ENCODE measurements around the gene DCTN4.

DNA sequence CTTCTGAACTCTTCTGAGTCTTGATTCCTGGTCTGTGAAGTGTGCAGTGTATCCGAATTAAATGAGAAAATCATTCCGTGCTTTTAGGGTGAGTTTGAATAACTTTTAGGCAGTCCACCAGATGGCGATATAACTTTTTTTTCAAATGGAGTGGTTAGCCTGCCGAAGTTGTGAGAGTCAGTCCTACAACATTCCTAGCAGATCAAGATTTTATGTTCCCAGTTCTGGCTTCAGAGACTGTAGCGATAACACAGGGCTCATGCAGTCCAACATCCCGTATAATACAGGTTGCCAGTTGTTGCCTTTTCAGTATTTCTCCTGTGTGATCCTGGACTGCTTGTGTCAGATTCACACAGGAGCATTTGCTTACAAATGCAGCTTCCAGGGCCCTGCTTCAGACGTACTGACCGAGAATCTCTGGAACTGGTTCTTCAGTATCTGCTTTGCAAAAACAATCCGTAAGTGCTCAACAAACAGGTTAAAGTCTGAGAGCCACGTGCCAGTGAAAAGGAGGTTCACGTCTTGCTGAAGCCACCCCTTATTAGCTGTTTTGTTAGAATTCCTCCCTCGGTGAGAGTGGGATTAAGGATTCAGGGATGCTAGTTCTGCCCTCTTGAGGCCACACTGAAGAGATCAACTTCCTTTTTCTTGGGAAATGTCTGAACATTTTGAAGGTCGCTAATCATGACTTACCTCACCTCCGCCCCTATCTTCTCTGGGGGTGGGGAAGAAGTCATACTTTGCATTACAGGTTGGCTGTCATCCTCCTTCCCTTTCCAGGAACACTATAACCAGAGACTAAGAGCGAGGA, 42.5 kb upstream of the DCTN4 start:
- TF ChIP-seq, protein P1, sequence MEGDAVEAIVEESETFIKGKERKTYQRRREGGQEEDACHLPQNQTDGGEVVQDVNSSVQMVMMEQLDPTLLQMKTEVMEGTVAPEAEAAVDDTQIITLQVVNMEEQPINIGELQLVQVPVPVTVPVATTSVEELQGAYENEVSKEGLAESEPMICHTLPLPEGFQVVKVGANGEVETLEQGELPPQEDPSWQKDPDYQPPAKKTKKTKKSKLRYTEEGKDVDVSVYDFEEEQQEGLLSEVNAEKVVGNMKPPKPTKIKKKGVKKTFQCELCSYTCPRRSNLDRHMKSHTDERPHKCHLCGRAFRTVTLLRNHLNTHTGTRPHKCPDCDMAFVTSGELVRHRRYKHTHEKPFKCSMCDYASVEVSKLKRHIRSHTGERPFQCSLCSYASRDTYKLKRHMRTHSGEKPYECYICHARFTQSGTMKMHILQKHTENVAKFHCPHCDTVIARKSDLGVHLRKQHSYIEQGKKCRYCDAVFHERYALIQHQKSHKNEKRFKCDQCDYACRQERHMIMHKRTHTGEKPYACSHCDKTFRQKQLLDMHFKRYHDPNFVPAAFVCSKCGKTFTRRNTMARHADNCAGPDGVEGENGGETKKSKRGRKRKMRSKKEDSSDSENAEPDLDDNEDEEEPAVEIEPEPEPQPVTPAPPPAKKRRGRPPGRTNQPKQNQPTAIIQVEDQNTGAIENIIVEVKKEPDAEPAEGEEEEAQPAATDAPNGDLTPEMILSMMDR (IDR thresholded peaks at IDR 0.05): peak in 5 of 6 experiments; percentile 38 to 75 (median 43)
- TF ChIP-seq POLR2A (IDR thresholded peaks at IDR 0.05): no peak

Data from thyroid gland (tissue), 4 donors.